ENCODE data around the gene CAMP. TPM values are rescaled to one million over a fixed set of nuclear protein-coding genes. Genes with fewer than 3 reads are reported as not detected.

CAMP gene
- polyA plus RNA-seq, 1 of the 3 experiments (the other 2 are of a cell fraction), result not detected

- TF ChIP-seq, protein P1, sequence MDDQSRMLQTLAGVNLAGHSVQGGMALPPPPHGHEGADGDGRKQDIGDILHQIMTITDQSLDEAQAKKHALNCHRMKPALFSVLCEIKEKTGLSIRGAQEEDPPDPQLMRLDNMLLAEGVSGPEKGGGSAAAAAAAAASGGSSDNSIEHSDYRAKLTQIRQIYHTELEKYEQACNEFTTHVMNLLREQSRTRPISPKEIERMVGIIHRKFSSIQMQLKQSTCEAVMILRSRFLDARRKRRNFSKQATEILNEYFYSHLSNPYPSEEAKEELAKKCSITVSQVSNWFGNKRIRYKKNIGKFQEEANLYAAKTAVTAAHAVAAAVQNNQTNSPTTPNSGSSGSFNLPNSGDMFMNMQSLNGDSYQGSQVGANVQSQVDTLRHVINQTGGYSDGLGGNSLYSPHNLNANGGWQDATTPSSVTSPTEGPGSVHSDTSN (IDR thresholded peaks at IDR 0.05), result no peak
- TF ChIP-seq RXRA (IDR thresholded peaks at IDR 0.05; ENCODE audit: borderline replicate concordance, low read depth), result no peak
- no peak for TF ChIP-seq FOSL2 (IDR thresholded peaks at IDR 0.05; ENCODE audit: borderline replicate concordance, low read depth)
- TF ChIP-seq SMC3 (IDR thresholded peaks at IDR 0.05; ENCODE audit: low read depth, low read length), result no peak
Measured at GRCh38 chr3:48218537-48218936, 4.8 kb upstream of the CAMP start (continued).

- Histone ChIP-seq H3K4me2 (no peak overlapping the region), H3F3A (replicated peaks; ENCODE audit: insufficient read depth) (no peaks in the 10 kb centered on the region), H3K79me2 (ENCODE audit: insufficient read depth) (no peaks in the 10 kb centered on the region), H4K20me1 (ENCODE audit: insufficient read depth) (no peaks in the 10 kb centered on the region), H3K4me1 (ENCODE audit: control insufficient read depth in 1 of 2, insufficient read depth in 2 of 2, low read depth in 1 of 2, low read length in 1 of 2) (peaks cover 0 to 7% of the 10 kb centered on the region in 2 experiments; a peak in 1 of 4 replicates), H3K27me3 (ENCODE audit: insufficient read depth) (peaks cover 2% of the 10 kb centered on the region; the same call in 1 of the 2 replicates), H2AFZ (ENCODE audit: low read depth) (no peak overlapping the region), H3K9me3 (no peaks in the 10 kb centered on the region), H3K36me3 (replicated peaks in 1 of 2; ENCODE audit: control insufficient read depth in 1 of 2, insufficient read depth in 2 of 2, low read length in 1 of 2) (no peaks in the 10 kb centered on the region), H3K9ac (no peak overlapping the region), H3K27ac (ENCODE audit: low read depth in 2 of 2, low read length in 1 of 2) (no peak overlapping the region), H3K4me3 (ENCODE audit: low read depth in 2 of 2, low read length in 1 of 2) (no peak overlapping the region), H3K9me2 (no peaks in the 10 kb centered on the region)
- DNase-seq, result no peak
- TF ChIP-seq EZH2phosphoT487 (IDR thresholded peaks at IDR 0.05; ENCODE audit: borderline replicate concordance, low read depth) (no peak), TAF1 (IDR thresholded peaks at IDR 0.05; ENCODE audit: borderline replicate concordance, low read depth, low read length) (no peak), FOSL2 (IDR thresholded peaks at IDR 0.05; ENCODE audit: borderline replicate concordance, low read depth) (no peak), NRF1 (IDR thresholded peaks at IDR 0.05; ENCODE audit: low read depth, low read length) (no peak), ELF1 (IDR thresholded peaks at IDR 0.05) (no peak), IRF3 (IDR thresholded peaks at IDR 0.05; ENCODE audit: low read depth, low read length) (no peak), ZBTB33 (IDR thresholded peaks at IDR 0.05; ENCODE audit: borderline replicate concordance, low read depth) (no peak), RAD21 (IDR thresholded peaks at IDR 0.05; ENCODE audit: low read length) (no peak), GATA2 (CRISPR knock-in tag; IDR thresholded peaks at IDR 0.05) (no peak), RCOR1 (IDR thresholded peaks at IDR 0.05; ENCODE audit: low read length) (no peak)
- TF ChIP-seq, protein P2, sequence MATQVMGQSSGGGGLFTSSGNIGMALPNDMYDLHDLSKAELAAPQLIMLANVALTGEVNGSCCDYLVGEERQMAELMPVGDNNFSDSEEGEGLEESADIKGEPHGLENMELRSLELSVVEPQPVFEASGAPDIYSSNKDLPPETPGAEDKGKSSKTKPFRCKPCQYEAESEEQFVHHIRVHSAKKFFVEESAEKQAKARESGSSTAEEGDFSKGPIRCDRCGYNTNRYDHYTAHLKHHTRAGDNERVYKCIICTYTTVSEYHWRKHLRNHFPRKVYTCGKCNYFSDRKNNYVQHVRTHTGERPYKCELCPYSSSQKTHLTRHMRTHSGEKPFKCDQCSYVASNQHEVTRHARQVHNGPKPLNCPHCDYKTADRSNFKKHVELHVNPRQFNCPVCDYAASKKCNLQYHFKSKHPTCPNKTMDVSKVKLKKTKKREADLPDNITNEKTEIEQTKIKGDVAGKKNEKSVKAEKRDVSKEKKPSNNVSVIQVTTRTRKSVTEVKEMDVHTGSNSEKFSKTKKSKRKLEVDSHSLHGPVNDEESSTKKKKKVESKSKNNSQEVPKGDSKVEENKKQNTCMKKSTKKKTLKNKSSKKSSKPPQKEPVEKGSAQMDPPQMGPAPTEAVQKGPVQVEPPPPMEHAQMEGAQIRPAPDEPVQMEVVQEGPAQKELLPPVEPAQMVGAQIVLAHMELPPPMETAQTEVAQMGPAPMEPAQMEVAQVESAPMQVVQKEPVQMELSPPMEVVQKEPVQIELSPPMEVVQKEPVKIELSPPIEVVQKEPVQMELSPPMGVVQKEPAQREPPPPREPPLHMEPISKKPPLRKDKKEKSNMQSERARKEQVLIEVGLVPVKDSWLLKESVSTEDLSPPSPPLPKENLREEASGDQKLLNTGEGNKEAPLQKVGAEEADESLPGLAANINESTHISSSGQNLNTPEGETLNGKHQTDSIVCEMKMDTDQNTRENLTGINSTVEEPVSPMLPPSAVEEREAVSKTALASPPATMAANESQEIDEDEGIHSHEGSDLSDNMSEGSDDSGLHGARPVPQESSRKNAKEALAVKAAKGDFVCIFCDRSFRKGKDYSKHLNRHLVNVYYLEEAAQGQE (IDR thresholded peaks at IDR 0.05; ENCODE audit: low read depth, low read length), result no peak
- CTCF ChIA-PET, result interaction anchor here (1.2 to 1.5 kb wide), 2 partner anchors 14 to 217 kb away, joined by 5 read pairs; no protein-coding TSS in a partner anchor
- 44% methylated on average over 2 of the region's 3 CpGs for WGBS (ENCODE audit: low lambda C conversion rate)
- POLR2A ChIA-PET, result no interaction called here
Measured at GRCh38 chr3:48219543-48219942, 3.8 kb upstream of the CAMP start.

All from SK-N-SH (cell line).